Body of pancreas (tissue), 4 donors: ENCODE results near the gene B4GALT7. TPM values are rescaled to one million over a fixed set of nuclear protein-coding genes. Genes with fewer than 3 reads are reported as not detected.
A peak's percentile ranks its signal among the peaks of the same experiment; 100 is the strongest.

Experiments used
- ATAC-seq: fragments of 150-250 bp; one replicate; pipeline ENCODE4 v1.9.1; 2016
- DNase-seq, 4 donors: peaks; one replicate each; pipeline ENCODE4 v3.0.0-alpha.2; 2019
- H3K27ac ChIP-seq, 4 donors: fragments of 200-600 bp; sonication (generic); 1 replicate in 3 of 4; 2 replicates in 1 of 4; pipeline versions ENCODE4 v1.5.1 to v1.6.1; 2016 to 2019; ENCODE audit warnings: mild to moderate bottlenecking in 1 of 4, mixed read lengths in 1 of 4, moderate library complexity in 1 of 4
- H3K27me3 ChIP-seq, 2 donors: fragments of 200-600 bp; sonication (generic); one replicate each; pipeline ENCODE4 v1.6.0; 2016; ENCODE audit warnings: mild to moderate bottlenecking in 1 of 2
- H3K36me3 ChIP-seq, 2 donors: fragments of 200-600 bp; sonication (generic); replicated peaks in 1 of 2; 2 replicates each; pipeline ENCODE4 v1.5.1; 2016; ENCODE audit warnings: low read depth in 2 of 2; ENCODE audit not compliant: insufficient read depth in 1 of 2
- H3K4me1 ChIP-seq: fragments of 200-600 bp; sonication (generic); one replicate; pipeline ENCODE4 v1.6.0; 2016
- H3K4me3 ChIP-seq, 2 donors: fragments of 200-600 bp; sonication (generic); 1 replicate in 1 of 2; 2 replicates in 1 of 2; pipeline ENCODE4 v1.5.1; 2016 to 2019
- H3K9me3 ChIP-seq, 3 donors: fragments of 200-600 bp; sonication (generic); 1 replicate in 2 of 3; 2 replicates in 1 of 3; pipeline ENCODE4 v1.5.1; 2016
- POLR2A ChIP-seq, 3 donors: fragments of 450-650 bp; IDR thresholded peaks; one replicate each; pipeline ENCODE4 v1.6.1; 2016; ENCODE audit warnings: antibody characterized with exemption in 3 of 3, mild to moderate bottlenecking in 2 of 3
- WGBS, 2 donors: methylation state at CpG; one replicate each; pipeline ENCODE4 v1.1.5; 2017; 5-methylcytosine and 5-hydroxymethylcytosine counted together
- intact Hi-C: fragments of 100-400 bp; cut with DNase I; formaldehyde crosslinking; loops from one replicate; pipeline ENCODE4 v1.15.1; 2023
- total RNA-seq, 2 donors: library from RNA; depleted of rRNA; stranded (reverse); fragments of >200 nt; gene quantifications; one replicate each; pipeline ENCODE4 v1.1.0, GENCODE V29; 2016
- TF ChIP-seq, protein P1 (sequence below), 7 experiments: fragments of 450-650 bp in 4 of 7; fragments of 200-600 bp in 3 of 7; sonication (generic) in 3 of 7; IDR thresholded peaks; one replicate each; pipeline ENCODE4 v1.5.1; 2016 to 2019; ENCODE audit warnings: antibody characterized with exemption in 7 of 7

The B4GALT7 gene
- total RNA-seq, 2 donors from 2014 or later, result 17.1 to 17.5 TPM

DNA sequence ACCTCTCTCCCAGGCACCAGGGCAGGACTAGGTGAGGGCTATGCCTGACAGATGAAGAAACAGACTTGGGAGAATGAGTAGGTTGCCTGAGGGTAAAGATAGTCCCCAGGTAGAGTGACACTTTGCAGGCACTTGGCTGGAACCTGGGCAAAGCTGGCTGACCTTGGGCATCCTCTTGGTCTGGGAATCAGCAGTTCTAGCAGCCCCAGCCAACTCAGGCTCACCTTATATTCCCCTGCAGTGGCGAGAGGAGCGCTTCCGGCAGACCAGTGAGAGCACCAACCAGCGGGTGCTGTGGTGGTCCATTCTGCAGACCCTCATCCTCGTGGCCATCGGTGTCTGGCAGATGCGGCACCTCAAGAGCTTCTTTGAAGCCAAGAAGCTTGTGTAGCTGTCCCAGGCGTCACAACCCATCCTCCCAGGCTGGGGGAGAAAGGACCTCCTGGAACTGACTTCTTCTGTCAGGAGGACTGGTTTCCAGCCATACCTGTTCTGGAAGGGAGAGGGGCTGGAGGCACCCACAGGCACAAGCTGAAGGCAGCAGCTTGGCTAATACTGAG, 4.8 kb upstream of the B4GALT7 start:
- Histone ChIP-seq H3K36me3 (peaks cover 3 to 23% of the 10 kb centered on the region in 2 donors), H3K27ac (no peak overlapping the region), H3K9me3 (no peaks in the 10 kb centered on the region), H3K4me1 (peaks cover 42% of the 10 kb centered on the region), H3K4me3 (no peak overlapping the region), H3K27me3 (no peaks in the 10 kb centered on the region)
- ATAC-seq (no peak), DNase-seq (no peak)
- intact Hi-C loops, result loop anchor here (5.0 kb wide), 1 partner anchor 38 kb away; no protein-coding TSS in a partner anchor
- WGBS, 2 donors, result 87 to 100% methylated on average over 2 to 8 of the region's 8 CpGs
- no peak for TF ChIP-seq POLR2A (IDR thresholded peaks at IDR 0.05)
- TF ChIP-seq, protein P1, sequence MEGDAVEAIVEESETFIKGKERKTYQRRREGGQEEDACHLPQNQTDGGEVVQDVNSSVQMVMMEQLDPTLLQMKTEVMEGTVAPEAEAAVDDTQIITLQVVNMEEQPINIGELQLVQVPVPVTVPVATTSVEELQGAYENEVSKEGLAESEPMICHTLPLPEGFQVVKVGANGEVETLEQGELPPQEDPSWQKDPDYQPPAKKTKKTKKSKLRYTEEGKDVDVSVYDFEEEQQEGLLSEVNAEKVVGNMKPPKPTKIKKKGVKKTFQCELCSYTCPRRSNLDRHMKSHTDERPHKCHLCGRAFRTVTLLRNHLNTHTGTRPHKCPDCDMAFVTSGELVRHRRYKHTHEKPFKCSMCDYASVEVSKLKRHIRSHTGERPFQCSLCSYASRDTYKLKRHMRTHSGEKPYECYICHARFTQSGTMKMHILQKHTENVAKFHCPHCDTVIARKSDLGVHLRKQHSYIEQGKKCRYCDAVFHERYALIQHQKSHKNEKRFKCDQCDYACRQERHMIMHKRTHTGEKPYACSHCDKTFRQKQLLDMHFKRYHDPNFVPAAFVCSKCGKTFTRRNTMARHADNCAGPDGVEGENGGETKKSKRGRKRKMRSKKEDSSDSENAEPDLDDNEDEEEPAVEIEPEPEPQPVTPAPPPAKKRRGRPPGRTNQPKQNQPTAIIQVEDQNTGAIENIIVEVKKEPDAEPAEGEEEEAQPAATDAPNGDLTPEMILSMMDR (IDR thresholded peaks at IDR 0.05), result no peak

DNA sequence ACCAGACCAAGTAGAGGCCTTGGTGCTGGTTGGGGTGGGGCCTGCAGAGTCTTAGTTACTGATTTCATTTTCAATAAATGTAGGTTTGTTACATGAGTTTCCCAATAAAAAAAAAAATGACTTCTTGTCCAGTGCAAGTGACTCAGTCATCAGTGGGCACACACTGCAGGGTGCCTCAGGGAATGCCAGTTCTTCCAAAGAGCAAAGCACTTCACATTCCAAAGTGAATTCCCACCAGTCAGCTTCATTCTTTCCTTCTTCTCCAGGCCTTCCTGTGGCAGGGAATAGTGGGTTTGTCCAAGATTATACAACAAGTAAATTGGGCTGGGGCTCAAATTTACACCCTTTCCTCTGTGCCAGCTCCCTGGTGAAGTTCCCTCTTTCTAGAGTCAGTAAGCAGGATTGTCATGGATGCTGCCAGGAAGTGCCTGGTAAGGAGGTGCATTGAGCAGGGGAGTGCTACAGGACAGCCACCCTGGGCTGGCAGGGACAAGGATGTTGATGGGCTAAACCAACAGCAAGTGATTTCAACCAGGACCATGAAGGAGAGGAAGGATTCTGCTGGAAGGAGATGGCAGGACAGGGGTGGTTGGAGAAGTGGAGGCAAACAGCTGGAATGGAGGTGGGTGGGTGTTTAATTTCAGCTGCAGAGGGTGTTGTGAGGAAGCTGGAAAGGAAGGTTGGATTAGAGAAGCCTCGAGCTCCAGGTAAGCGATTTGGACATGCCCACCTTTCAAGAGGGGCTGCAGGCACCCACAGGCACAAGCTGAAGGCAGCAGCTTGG, 3.7 kb upstream of the B4GALT7 start:
- DNase-seq, result no peak
- intact Hi-C loops, result loop anchor here (5.0 kb wide), 1 partner anchor 39 kb away; no protein-coding TSS in a partner anchor
- Histone ChIP-seq H3K9me3 (no peaks in the 10 kb centered on the region), H3K27me3 (no peaks in the 10 kb centered on the region), H3K27ac (no peak overlapping the region), H3K4me3 (no peak overlapping the region), H3K36me3 (peaks cover 3 to 23% of the 10 kb centered on the region in 2 donors), H3K4me1 (peaks cover 49% of the 10 kb centered on the region)
- ATAC-seq, result no peak
- TF ChIP-seq, protein P1 (IDR thresholded peaks at IDR 0.05), result no peak
- TF ChIP-seq POLR2A (IDR thresholded peaks at IDR 0.05), result no peak
- WGBS, 2 donors, result 93 to 94% methylated on average over 2 of the region's 2 CpGs

DNA sequence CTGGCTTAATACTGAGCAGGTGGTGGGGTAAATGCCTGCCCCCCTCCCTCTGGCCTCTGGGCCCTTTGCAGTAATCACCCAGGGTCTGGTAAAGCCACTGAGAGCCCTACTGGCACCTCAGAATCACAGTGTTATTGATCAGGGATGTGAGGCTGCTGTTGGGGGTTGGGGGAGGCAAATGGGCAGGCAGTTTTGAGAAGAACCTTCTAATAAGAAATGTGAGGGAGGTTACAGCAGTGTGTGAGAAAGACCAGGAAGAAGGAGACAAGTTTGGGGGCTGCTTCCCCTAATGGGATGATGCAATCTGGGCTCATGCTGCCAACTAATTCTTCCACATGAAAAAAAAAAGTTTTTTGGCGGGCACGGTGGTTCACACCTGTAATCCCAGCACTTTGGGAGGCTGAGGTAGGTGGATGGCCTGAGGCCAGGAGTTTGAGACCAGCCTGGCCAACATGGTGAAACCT, 3.1 kb upstream of the B4GALT7 start:
- ATAC-seq, result no peak
- H3K27me3 ChIP-seq, result no peaks in the 10 kb centered on the region
- peaks cover 51% of the 10 kb centered on the region for H3K4me1 ChIP-seq
- no peak overlapping the region for H3K4me3 ChIP-seq
- intact Hi-C loops, result loop anchor here (5.0 kb wide), 1 partner anchor 40 kb away; no protein-coding TSS in a partner anchor
- no peak overlapping the region for H3K27ac ChIP-seq
- no peak for DNase-seq
- no peaks in the 10 kb centered on the region for H3K9me3 ChIP-seq
- peaks cover 3 to 23% of the 10 kb centered on the region in 2 donors for H3K36me3 ChIP-seq
- WGBS, 2 donors, result 82 to 88% methylated on average over 2 of the region's 2 CpGs
- TF ChIP-seq, protein P1 (IDR thresholded peaks at IDR 0.05), result no peak
- TF ChIP-seq POLR2A (IDR thresholded peaks at IDR 0.05), result no peak

DNA sequence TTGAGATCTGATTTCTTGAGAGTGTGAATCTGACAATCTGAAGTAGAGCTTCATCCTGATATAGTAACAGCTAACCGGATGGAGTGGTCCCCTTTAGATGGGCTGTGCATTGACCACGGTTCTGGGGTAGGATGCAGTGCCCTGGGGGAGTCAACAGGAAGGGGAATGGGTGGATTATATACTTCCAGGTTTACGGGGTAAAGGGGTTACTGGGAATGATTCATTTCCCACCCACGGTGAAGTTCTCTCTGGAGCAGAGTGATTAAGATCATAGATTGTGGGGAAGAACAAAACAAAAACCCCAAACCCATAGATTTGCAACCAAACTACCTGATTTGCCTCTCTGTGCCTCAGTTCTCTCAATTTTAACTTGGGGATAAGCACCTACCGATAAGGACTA, 1.5 kb upstream of the B4GALT7 start:
- intact Hi-C loops, result loop anchor here (5.0 kb wide), 1 partner anchor 41 kb away; no protein-coding TSS in a partner anchor
- no peak overlapping the region for H3K4me3 ChIP-seq
- ATAC-seq (no peak), DNase-seq (no peak)
- no peaks in the 10 kb centered on the region for H3K9me3 ChIP-seq
- 12 to 15% methylated on average over 5 of the region's 5 CpGs for WGBS, 2 donors
- TF ChIP-seq, protein P1 (IDR thresholded peaks at IDR 0.05), result no peak
- TF ChIP-seq POLR2A (IDR thresholded peaks at IDR 0.05), result no peak
- peaks cover 53% of the 10 kb centered on the region for H3K4me1 ChIP-seq
- peak overlapping the region in 1 of 4 donors; percentile 21 for H3K27ac ChIP-seq
- no peaks in the 10 kb centered on the region for H3K27me3 ChIP-seq
- H3K36me3 ChIP-seq, result peaks cover 3 to 23% of the 10 kb centered on the region in 2 donors
